ENCODE measurements around the gene OTOG.

The OTOG gene

GRCh38 chr11:17540807-17541206 is 6.3 kb upstream of the OTOG start:
- TF ChIP-seq CEBPB (IDR thresholded peaks at IDR 0.05), result no peak
- no peak for TF ChIP-seq MAX (IDR thresholded peaks at IDR 0.05)
- TF ChIP-seq TCF12 (IDR thresholded peaks at IDR 0.05; ENCODE audit: low read depth), result no peak
- no peak for TF ChIP-seq FOXM1 (IDR thresholded peaks at IDR 0.05; ENCODE audit: borderline replicate concordance, low read depth)
- TF ChIP-seq TEAD4 (IDR thresholded peaks at IDR 0.05), result no peak
- TF ChIP-seq TAF1 (IDR thresholded peaks at IDR 0.05; ENCODE audit: low read depth), result no peak
- TF ChIP-seq CREB1 (IDR thresholded peaks at IDR 0.05; ENCODE audit: low read depth), result no peak
- no peak for TF ChIP-seq USF1 (IDR thresholded peaks at IDR 0.05)
- no peak for TF ChIP-seq NFIC (IDR thresholded peaks at IDR 0.05)
- TF ChIP-seq ZBTB7A (IDR thresholded peaks at IDR 0.05; ENCODE audit: low read depth), result no peak
- TF ChIP-seq EGR1 (IDR thresholded peaks at IDR 0.05), result no peak
- TF ChIP-seq REST (IDR thresholded peaks at IDR 0.05; ENCODE audit: low read depth), result no peak
- no peak for TF ChIP-seq EP300 (IDR thresholded peaks at IDR 0.05; ENCODE audit: borderline replicate concordance)
- TF ChIP-seq YY1 (IDR thresholded peaks at IDR 0.05; ENCODE audit: low read depth), result no peak
- no peak for TF ChIP-seq RAD21 (IDR thresholded peaks at IDR 0.05; ENCODE audit: low read depth)

GRCh38 chr11:17541330-17541885 is 5.7 kb upstream of the OTOG start:
- TF ChIP-seq USF1 (IDR thresholded peaks at IDR 0.05) (no peak), RAD21 (IDR thresholded peaks at IDR 0.05; ENCODE audit: low read depth) (no peak), TAF1 (IDR thresholded peaks at IDR 0.05; ENCODE audit: low read depth) (no peak), EP300 (IDR thresholded peaks at IDR 0.05; ENCODE audit: borderline replicate concordance) (no peak), EGR1 (IDR thresholded peaks at IDR 0.05) (no peak), CEBPB (IDR thresholded peaks at IDR 0.05) (no peak), FOXM1 (IDR thresholded peaks at IDR 0.05; ENCODE audit: borderline replicate concordance, low read depth) (no peak), MAX (IDR thresholded peaks at IDR 0.05) (no peak), REST (IDR thresholded peaks at IDR 0.05; ENCODE audit: low read depth) (no peak), NFIC (IDR thresholded peaks at IDR 0.05) (no peak), TEAD4 (IDR thresholded peaks at IDR 0.05) (no peak), TCF12 (IDR thresholded peaks at IDR 0.05; ENCODE audit: low read depth) (no peak), YY1 (IDR thresholded peaks at IDR 0.05; ENCODE audit: low read depth) (no peak), CREB1 (IDR thresholded peaks at IDR 0.05; ENCODE audit: low read depth) (no peak)

GRCh38 chr11:17542249-17542648 is 4.8 kb upstream of the OTOG start:
- no peak for TF ChIP-seq CEBPB (IDR thresholded peaks at IDR 0.05)
- TF ChIP-seq RAD21 (IDR thresholded peaks at IDR 0.05; ENCODE audit: low read depth), result no peak
- TF ChIP-seq TEAD4 (IDR thresholded peaks at IDR 0.05), result no peak
- TF ChIP-seq ZBTB7A (IDR thresholded peaks at IDR 0.05; ENCODE audit: low read depth), result no peak
- TF ChIP-seq TAF1 (IDR thresholded peaks at IDR 0.05; ENCODE audit: low read depth), result no peak
- no peak for TF ChIP-seq FOXM1 (IDR thresholded peaks at IDR 0.05; ENCODE audit: borderline replicate concordance, low read depth)
- no peak for TF ChIP-seq USF1 (IDR thresholded peaks at IDR 0.05)
- TF ChIP-seq MAX (IDR thresholded peaks at IDR 0.05), result no peak
- no peak for TF ChIP-seq NFIC (IDR thresholded peaks at IDR 0.05)
- TF ChIP-seq EP300 (IDR thresholded peaks at IDR 0.05; ENCODE audit: borderline replicate concordance), result no peak
- no peak for TF ChIP-seq TCF12 (IDR thresholded peaks at IDR 0.05; ENCODE audit: low read depth)
- TF ChIP-seq CREB1 (IDR thresholded peaks at IDR 0.05; ENCODE audit: low read depth), result no peak
- no peak for TF ChIP-seq REST (IDR thresholded peaks at IDR 0.05; ENCODE audit: low read depth)
- no peak for TF ChIP-seq EGR1 (IDR thresholded peaks at IDR 0.05)
- TF ChIP-seq YY1 (IDR thresholded peaks at IDR 0.05; ENCODE audit: low read depth), result no peak

Data from Ishikawa (cell line).